NCI-H82 treated with DMSO at 0.1 percent for 48 hours (cell line): Measurements from ENCODE around the gene ATP9B.

Experiments used
- DNase-seq: peaks from one replicate; lab custom pipeline; 2025; ENCODE audit not compliant: unreplicated experiment; lab: John Stamatoyannopoulos, UW

Gene ATP9B

GRCh38 chr18:79197531-79197930, 128.3 kb downstream of the ATP9B start:
- DNase-seq: no peak

- no peak for DNase-seq
These were observed 130.6 kb downstream of the ATP9B start for GRCh38 chr18:79199691-79200374.

- no peak for DNase-seq
These were observed 131.5 kb downstream of the ATP9B start for GRCh38 chr18:79200546-79201268.

- no peak for DNase-seq
These were observed 133.9 kb downstream of the ATP9B start for GRCh38 chr18:79203017-79203605.

GRCh38 chr18:79204889-79205807, 136.0 kb downstream of the ATP9B start:
- DNase-seq: no peak

GRCh38 chr18:79206444-79206843, 137.2 kb downstream of the ATP9B start:
- DNase-seq: no peak

GRCh38 chr18:79208906-79209305, 139.7 kb downstream of the ATP9B start:
- DNase-seq: no peak

- DNase-seq: no peak
These were observed 141.1 kb downstream of the ATP9B start for GRCh38 chr18:79210002-79210910.

- no peak for DNase-seq
These were observed 142.7 kb downstream of the ATP9B start for GRCh38 chr18:79211844-79212243.

GRCh38 chr18:79214056-79214455, 144.9 kb downstream of the ATP9B start:
- no peak for DNase-seq

- no peak for DNase-seq
These were observed 147.0 kb downstream of the ATP9B start for GRCh38 chr18:79216176-79216575.

- no peak for DNase-seq
These were observed 148.9 kb downstream of the ATP9B start for GRCh38 chr18:79217979-79218604.

- DNase-seq: no peak
These were observed 149.5 kb downstream of the ATP9B start for GRCh38 chr18:79218605-79219190.

GRCh38 chr18:79221136-79221535, 151.9 kb downstream of the ATP9B start:
- no peak for DNase-seq

GRCh38 chr18:79222790-79223189, 153.6 kb downstream of the ATP9B start:
- no peak for DNase-seq

GRCh38 chr18:79223431-79223830, 154.2 kb downstream of the ATP9B start:
- no peak for DNase-seq

GRCh38 chr18:79224381-79224780, 155.2 kb downstream of the ATP9B start:
- DNase-seq: no peak

GRCh38 chr18:79227621-79228020, 158.4 kb downstream of the ATP9B start:
- DNase-seq: no peak

GRCh38 chr18:79229431-79229830, 160.2 kb downstream of the ATP9B start:
- no peak for DNase-seq
